Measurements from ENCODE around the gene TEDC1.
A peak's percentile ranks its signal among the peaks of the same experiment; 100 is the strongest.

The TEDC1 gene

DNA sequence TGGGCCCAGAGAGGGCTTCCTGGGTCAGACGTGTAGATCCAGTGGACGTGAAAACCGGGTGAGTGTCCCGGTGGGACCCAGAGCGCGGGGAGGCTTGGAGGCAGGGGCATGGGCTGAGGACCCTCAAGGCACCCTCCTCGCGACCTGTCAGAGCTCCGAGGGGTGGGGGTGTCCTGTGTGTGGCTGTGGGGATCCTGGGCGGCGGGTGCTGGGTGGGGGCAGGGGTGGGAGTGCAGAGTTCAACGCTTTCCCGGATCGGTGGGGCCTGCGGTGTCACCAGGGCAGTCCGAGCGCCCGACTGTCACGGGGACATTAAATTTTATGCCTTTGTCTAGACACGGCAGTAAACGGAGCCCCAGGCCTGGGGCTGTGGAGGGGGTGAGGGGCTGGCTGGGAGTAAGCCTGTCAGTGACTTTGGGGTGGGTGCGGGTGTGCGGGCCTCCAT, 36.4 kb downstream of the TEDC1 start:
- DNase-seq: no peak

DNA sequence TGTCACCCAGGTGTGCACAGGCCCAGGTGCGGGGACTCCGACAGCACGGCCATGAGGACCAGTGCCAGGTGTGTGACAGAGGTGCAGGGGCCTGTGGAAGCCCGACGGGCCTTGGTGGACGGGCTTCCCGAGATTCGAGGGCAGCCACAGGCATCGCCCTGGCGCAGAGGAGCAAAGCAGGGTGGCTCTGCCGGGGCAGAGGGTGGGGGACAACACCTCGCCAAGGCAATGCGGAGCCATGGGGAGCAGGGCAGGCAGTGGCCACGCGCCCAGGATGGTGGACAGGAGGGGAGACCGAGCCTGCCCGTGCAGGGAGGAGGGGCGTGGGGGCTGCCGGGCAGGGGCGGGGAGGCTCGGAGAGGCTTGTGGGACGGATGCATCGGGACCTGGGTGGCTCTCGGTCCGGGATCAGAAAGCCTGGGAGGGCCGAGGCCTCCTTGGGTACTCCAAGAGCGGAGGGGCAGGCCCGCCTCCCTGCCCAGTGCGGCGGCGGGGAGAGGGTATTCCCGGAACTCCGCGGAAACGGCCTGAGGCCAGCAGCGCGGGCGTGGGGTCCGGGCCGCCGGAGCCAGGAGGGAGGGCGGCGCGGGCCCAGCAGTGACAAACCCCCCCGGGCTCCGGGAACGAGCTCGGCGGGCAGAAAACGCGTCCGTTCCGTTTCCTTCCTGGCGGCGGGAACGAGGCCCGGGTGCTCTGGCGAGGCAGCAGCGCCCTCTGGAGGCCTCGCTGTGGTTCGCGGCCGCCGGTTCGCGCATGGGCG, 37.0 kb downstream of the TEDC1 start:
- peak; percentile 63 to 80 for DNase-seq

GRCh38 chr14:105528586-105529318, 37.7 kb downstream of the TEDC1 start:
- DNase-seq: no peak

- DNase-seq: no peak
These were observed 38.2 kb downstream of the TEDC1 start for GRCh38 chr14:105529319-105529568.

DNA sequence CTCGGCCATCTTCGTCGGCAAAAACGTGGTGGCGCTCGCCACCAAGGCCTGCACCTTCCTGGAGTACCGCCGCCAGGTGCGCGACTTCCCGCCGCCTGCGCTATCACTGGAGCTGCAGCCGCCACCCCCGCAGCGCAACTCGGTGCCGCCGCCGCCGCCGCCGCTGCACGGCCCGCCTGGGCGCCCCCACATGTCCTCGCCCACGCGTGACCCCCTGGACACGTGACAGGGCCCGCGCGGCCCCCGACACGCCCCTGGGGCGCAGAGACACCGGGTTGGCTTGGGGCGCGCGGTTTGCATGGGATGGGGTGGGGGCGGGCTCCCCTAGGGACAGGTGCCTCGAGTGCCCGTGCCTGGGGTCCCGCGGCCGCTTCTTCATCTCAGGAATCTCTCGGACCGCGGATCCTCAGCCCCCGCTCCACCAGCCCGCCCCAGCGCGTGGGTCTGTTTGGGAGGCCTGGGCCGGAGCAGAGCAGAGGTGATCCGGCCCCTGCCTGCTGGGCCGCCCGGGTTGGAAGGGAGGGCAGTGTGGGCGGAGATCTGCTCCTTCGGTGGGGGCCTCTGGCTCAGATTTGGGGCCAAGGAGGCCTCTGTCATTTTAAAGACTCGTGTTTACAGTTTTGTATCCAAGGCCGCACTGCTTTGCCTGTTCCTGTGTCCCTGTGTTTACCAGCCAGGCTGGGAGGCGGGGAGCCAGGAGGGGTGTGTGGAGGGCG, 38.7 kb downstream of the TEDC1 start:
- no peak for DNase-seq

GRCh38 chr14:105530285-105531087, 39.4 kb downstream of the TEDC1 start:
- no peak for DNase-seq

DNA sequence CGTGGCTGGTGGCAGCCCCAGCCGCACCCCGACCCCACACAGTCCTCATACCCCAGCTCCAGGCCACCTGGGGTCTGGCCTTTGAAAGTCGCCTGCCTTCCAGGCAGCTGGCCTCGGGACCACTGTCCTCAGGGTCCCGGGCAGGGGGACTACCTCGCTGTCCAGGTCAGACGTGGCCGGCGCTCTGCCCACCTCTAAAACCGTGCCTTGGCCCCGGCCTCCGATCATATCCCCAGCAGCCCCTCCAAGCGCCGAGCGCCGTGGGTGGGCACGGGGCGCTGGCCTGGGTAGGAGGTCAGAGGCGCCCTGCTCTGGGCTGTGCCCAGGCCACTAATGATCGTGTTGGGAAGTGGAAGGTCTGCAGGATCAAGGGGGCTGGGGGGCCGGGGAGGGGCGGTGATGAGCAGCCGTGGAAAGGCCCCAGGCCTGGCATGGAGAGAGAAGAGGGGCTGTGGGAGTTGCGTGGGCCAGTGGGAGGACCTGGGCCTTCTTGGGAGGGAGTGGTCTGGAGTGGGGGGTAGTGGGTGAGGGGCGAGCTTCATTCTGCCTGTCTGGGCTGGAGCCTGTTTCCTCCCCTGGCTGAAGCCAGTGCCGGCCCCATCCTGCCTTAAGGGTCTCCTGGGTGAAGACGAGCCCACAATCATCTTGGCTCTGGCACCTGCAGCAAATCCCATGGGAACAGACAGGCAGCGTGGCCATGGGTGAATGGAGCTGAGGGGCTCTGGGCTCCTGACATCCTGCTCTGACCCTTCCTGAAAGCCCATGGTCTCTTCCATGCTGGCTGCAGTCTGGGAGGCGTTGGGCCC, 40.2 kb downstream of the TEDC1 start:
- DNase-seq: no peak

GRCh38 chr14:105531894-105532623, 41.0 kb downstream of the TEDC1 start:
- no peak for DNase-seq

- no peak for DNase-seq
These were observed 41.7 kb downstream of the TEDC1 start for GRCh38 chr14:105532735-105533141.

GRCh38 chr14:105533391-105533790, 42.3 kb downstream of the TEDC1 start:
- no peak for DNase-seq

GRCh38 chr14:105533811-105534498, 42.9 kb downstream of the TEDC1 start:
- DNase-seq: no peak

GRCh38 chr14:105534586-105534985, 43.5 kb downstream of the TEDC1 start:
- DNase-seq: no peak

GRCh38 chr14:105536051-105536450, 45.0 kb downstream of the TEDC1 start:
- no peak for DNase-seq

DNA sequence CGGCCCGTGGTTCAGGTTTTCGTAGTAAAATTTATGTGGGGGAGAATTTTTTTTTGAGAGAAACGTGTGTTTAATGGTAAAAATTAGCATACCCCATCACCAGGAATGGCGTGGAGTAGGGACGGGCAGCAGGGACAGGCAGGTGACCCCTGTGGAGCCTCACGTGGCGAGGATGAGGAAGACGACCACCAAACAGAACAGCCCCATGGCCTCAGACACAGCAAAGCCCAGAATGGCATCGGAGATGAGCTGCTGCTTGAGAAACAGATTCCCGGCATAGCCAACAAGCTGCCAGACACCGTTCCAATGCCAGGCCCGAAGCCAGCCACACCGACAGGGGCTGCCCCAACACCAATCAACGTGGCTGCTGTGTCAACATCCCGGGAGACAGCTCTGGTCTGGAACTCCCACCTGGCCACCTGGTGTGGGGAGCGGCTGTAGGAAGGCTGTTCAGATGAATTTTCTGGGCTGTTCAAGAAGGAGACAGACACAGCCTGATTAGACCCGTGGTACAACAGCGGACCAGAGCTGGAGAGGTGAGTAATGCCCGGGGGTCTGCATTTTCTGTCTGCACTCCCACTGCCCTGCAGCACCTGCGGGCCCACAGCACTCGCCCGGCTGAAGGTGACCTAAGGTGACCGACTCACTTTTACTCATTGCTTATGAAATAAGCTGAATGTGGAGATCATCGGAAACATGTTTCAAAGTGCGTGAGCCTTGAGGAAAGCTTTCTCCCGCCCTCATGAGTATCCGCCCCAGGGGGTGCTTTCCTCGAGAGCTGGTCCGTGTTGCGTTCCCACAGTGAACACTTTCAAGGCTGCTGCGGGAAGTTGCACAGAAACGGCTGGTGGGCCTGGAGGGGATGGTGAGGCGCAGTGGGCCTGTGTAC, 45.9 kb downstream of the TEDC1 start:
- DNase-seq: no peak

- no peak for DNase-seq
These were observed 46.8 kb downstream of the TEDC1 start for GRCh38 chr14:105537580-105538474.

GRCh38 chr14:105538481-105539049, 47.5 kb downstream of the TEDC1 start:
- no peak for DNase-seq

GRCh38 chr14:105540811-105541210, 49.8 kb downstream of the TEDC1 start:
- no peak for DNase-seq

DNA sequence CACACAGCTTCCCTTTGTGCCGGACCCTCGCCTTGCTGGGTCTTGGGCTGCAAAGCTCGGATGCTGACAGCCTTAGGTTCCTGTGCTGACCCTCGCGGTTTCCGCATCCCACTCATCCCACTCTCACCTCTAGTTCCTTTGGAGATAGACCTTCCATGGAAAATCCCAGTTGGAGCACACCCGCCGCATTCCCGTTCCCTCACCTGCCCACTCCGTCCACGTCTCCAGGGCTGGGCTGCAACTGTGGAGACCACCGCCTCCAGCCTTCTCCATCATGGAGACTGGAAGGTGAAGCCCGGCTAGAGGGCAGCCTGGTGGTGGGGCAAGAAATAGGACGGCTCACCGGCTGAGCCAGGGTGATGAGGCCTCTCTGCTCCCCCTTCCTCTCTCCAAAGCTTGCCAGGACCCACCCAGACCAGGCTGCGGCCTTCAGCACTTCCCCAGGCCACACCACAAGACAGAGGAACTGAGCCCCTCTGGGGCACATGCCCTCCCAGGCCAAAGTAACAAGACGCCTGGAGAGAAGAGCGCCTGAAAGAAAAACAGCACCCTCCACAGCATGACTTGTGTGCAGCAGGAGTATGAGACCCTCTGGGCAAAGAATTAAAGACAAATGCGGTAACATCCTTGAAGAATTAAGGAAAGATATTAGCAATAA, 50.3 kb downstream of the TEDC1 start:
- no peak for DNase-seq
